Osteoblast (primary cell): ENCODE data around the gene DOCK1. TPM values are rescaled to one million over a fixed set of nuclear protein-coding genes. Genes with fewer than 3 reads are reported as not detected.

ENCODE experiments used
- DNase-seq: peaks from one replicate; pipeline ENCODE4 v3.0.0; 2011; ENCODE audit warnings: low spot score, mixed read lengths; ENCODE audit not compliant: insufficient read length; ENCODE audit errors: missing footprints
- H2AFZ ChIP-seq: 2 replicates; pipeline ENCODE4 v1.6.0; 2011; ENCODE audit warnings: mild to moderate bottlenecking, low read length
- H3K27ac ChIP-seq: 2 replicates; pipeline ENCODE4 v1.5.1; 2011; ENCODE audit warnings: mild to moderate bottlenecking, low read depth, low read length, moderate library complexity
- H3K27me3 ChIP-seq: 2 replicates; pipeline ENCODE4 v1.6.0; 2012; ENCODE audit warnings: mild to moderate bottlenecking, control low read depth, inconsistent platforms, low read length, moderate library complexity; ENCODE audit not compliant: insufficient read depth
- H3K36me3 ChIP-seq: 2 replicates; pipeline ENCODE4 v1.5.1; 2011; ENCODE audit warnings: mild to moderate bottlenecking, low read length, control low read depth, moderate library complexity; ENCODE audit not compliant: insufficient read depth
- H3K4me1 ChIP-seq: 2 replicates; pipeline ENCODE4 v1.5.1; 2011; ENCODE audit warnings: mild to moderate bottlenecking, low read length, control low read depth, moderate library complexity; ENCODE audit not compliant: insufficient read depth
- H3K4me2 ChIP-seq: 2 replicates; pipeline ENCODE4 v1.6.0; 2011; ENCODE audit warnings: mild to moderate bottlenecking, low read length; ENCODE audit not compliant: insufficient read depth
- H3K4me3 ChIP-seq: fragments of 200-600 bp; sonication (generic); 3 replicates; pipeline ENCODE4 v1.5.1; 2012; ENCODE audit warnings: mild to moderate bottlenecking, low read length, inconsistent platforms; ENCODE audit not compliant: insufficient read depth
- H3K79me2 ChIP-seq: 2 replicates; pipeline ENCODE4 v1.6.0; 2012; ENCODE audit warnings: mild to moderate bottlenecking, low read length, control low read depth, inconsistent platforms; ENCODE audit not compliant: insufficient read depth
- H3K9me3 ChIP-seq: 2 replicates; pipeline ENCODE4 v1.5.1; 2011; ENCODE audit warnings: low read depth, low read length, control low read depth
- H4K20me1 ChIP-seq: 2 replicates; pipeline ENCODE4 v1.6.0; 2012; ENCODE audit warnings: mild to moderate bottlenecking, low read length, control low read depth; ENCODE audit not compliant: insufficient read depth
- total RNA-seq: library from RNA; depleted of rRNA; stranded (reverse); fragments of >200 nt; gene quantifications from 2 replicates; pipeline ENCODE4 v1.2.3, GENCODE V29; 2012
- TF ChIP-seq, protein P1 (sequence below): IDR thresholded peaks from 2 replicates; pipeline ENCODE4 v1.5.1; 2011; ENCODE audit warnings: mild to moderate bottlenecking, low read depth, low read length, moderate library complexity; ENCODE audit errors: extremely low read depth

The DOCK1 gene
- total RNA-seq: 80.3 and 106 TPM in 2 replicates

DNA sequence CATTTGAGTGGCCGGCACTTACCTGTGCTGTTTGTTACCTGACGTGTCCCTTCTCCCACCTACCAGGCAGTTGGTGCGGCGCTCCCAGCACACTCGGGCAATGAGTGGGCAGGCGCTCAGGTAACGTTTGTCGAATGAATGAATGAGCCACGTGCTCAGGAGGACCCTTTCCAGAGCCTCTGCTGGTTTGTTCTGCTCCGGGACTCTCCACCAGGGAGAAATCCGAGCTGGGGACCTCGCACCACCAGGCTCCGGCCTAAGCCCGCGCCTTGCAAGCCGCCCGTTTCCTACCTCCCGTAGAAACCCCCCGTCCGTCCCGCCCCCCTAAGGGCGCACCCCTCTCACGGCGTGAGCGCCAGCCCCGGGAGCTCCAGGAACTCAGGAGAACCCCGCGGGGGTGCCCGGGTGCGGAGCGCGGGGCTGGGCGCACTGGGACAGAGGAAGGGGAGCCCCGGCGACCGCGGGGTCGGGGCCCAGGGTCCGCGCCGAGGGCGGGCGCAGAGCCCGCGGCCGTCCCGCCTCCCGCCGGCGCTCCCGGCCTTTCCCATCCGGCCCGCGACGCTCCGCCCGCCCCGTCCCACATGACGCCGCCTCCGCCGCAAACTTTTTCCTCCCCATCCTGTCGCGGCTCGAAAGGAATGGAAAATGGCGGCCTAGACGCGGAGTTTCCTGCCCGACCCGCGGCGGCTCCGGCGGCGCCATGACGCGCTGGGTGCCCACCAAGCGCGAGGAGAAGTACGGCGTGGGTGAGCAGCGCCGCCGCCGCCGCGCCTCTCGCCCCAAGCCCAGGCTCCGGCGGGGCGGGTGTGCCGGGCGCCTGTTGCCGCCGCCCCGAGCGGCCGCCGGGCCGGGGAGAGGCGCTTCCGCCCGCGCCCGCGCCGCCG lies at the start of gene DOCK1:
DOCK1 (plus strand) TSS at position 611 of the 884 bp plus-strand sequence; CDS start at position 701, 90 bp downstream.
- H3K27me3 ChIP-seq: no peaks in the 10 kb centered on the region
- H3K27ac ChIP-seq: peak within 1 kb of the TSS; percentile 44
- peak within 1 kb of the TSS; percentile 78 for H3K4me3 ChIP-seq
- TF ChIP-seq, protein P1, sequence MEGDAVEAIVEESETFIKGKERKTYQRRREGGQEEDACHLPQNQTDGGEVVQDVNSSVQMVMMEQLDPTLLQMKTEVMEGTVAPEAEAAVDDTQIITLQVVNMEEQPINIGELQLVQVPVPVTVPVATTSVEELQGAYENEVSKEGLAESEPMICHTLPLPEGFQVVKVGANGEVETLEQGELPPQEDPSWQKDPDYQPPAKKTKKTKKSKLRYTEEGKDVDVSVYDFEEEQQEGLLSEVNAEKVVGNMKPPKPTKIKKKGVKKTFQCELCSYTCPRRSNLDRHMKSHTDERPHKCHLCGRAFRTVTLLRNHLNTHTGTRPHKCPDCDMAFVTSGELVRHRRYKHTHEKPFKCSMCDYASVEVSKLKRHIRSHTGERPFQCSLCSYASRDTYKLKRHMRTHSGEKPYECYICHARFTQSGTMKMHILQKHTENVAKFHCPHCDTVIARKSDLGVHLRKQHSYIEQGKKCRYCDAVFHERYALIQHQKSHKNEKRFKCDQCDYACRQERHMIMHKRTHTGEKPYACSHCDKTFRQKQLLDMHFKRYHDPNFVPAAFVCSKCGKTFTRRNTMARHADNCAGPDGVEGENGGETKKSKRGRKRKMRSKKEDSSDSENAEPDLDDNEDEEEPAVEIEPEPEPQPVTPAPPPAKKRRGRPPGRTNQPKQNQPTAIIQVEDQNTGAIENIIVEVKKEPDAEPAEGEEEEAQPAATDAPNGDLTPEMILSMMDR: no peak
- H4K20me1 ChIP-seq: peaks cover 32% of the 10 kb centered on the region
- peak within 1 kb of the TSS; percentile 90 for H3K4me2 ChIP-seq
- no peaks in the 10 kb centered on the region for H3K9me3 ChIP-seq
- DNase-seq: peak; percentile 99
- peak within 1 kb of the TSS; percentile 81 for H2AFZ ChIP-seq
- peaks cover 21% of the 10 kb centered on the region for H3K4me1 ChIP-seq
- peaks cover 43% of the 10 kb centered on the region for H3K79me2 ChIP-seq
- H3K36me3 ChIP-seq: no peaks in the 10 kb centered on the region

DNA sequence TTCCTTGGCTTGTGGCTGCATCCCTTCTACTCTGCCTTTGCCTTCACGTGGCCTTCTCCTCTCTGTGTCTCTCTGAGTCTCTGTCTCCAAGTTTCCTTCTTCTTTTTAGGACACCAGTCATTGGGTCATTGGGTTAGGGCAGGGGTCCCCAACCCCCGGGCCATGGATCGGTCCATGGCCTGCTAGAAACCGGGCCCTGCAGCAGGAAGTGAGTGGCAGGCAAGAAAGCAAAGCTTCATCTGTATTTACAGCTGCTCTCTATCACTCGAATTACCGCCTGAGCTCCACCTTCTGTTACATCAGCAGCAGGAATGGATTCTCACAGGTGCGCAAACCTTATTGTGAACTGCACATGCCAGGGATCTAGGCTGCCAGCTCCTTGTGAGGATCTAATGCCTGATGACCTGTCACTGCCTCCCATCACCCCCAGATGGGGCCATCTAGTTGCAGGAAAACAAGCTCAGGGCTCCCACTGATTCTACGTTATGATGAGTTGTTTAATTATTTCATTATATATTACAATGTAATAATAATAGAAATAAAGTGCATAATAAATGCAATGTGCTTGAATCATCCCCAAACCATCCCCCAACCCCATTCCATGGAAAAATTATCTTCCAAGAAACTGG lies 47.9 kb upstream of the DOCK1 start:
- Histone ChIP-seq H3K4me1 (peaks cover 4% of the 10 kb centered on the region), H3K4me2 (no peak overlapping the region), H3K79me2 (no peaks in the 10 kb centered on the region), H2AFZ (no peak overlapping the region), H3K4me3 (no peak overlapping the region), H3K27ac (no peak overlapping the region), H3K9me3 (peaks cover 5% of the 10 kb centered on the region), H4K20me1 (no peaks in the 10 kb centered on the region), H3K36me3 (no peaks in the 10 kb centered on the region), H3K27me3 (peaks cover 11% of the 10 kb centered on the region)
- TF ChIP-seq, protein P1: no peak
- no peak for DNase-seq

DNA sequence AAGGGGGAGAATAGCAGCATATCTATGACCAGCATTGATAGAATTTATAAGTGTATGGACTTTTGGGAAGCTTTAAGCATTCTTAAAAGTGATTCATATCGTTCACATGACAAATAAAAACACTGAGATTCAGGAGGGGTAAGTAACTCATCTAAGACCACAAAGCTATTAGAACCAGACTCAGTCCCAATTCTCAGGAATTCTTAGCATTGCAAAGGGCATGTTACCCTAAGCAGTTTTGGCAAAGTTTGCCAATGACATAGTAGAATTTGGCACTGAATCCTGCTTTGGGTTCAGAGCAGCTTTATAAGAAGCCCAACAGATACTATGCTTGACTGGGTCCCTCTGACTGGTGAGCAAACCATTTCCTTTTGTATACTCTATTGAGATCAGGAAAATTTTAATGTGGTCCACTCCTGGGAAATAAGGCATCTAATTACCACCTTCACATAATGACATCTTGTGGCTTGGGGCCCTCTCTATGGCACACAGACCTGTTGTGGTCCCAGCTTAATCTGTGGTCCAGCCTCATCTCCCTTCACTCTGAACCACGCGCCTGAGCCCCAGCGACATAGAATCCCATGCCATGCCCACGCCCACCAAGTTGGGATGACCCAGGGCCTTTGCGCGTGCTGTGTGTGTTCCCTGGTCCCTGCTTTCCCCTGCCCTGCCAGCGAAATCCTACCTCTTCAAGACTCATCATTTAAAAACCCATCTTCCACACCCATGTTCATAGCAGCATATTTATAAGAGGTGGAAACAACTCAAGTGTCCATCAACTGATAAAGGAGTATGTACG lies 37.5 kb upstream of the DOCK1 start:
- Histone ChIP-seq H3K79me2 (no peaks in the 10 kb centered on the region), H3K4me3 (no peak overlapping the region), H3K27ac (peak overlapping the region; percentile 71), H3K27me3 (peaks cover 6% of the 10 kb centered on the region), H3K36me3 (no peaks in the 10 kb centered on the region), H3K4me1 (peaks cover 16% of the 10 kb centered on the region), H4K20me1 (no peaks in the 10 kb centered on the region), H2AFZ (no peak overlapping the region), H3K4me2 (peak overlapping the region; percentile 26), H3K9me3 (no peaks in the 10 kb centered on the region)
- DNase-seq: peak; percentile 95
- TF ChIP-seq, protein P1: no peak
